Fibroblast of lung (primary cell): ENCODE data around the gene ASIC1. TPM values are rescaled to one million over a fixed set of nuclear protein-coding genes. Genes with fewer than 3 reads are reported as not detected.

Experiments used
- DNase-seq, 2 donors: peaks; one replicate each; pipeline versions ENCODE4 v3.0.0 to v3.0.0-alpha.2; 2010; ENCODE audit warnings: low read depth in 2 of 2
- H2AFZ ChIP-seq: 2 replicates; pipeline ENCODE4 v1.5.1; 2012; ENCODE audit warnings: low read length, control low read depth, inconsistent platforms
- H3K27ac ChIP-seq: 2 replicates; pipeline ENCODE4 v1.5.1; 2011; ENCODE audit warnings: low read length, control low read depth; ENCODE audit not compliant: insufficient read depth
- H3K27me3 ChIP-seq: 2 replicates; pipeline ENCODE4 v1.5.1; 2011; ENCODE audit warnings: mild to moderate bottlenecking, low read length; ENCODE audit not compliant: control insufficient read depth, insufficient read depth
- H3K36me3 ChIP-seq: 2 replicates; pipeline ENCODE4 v1.5.1; 2011; ENCODE audit warnings: low read length; ENCODE audit not compliant: control insufficient read depth, insufficient read depth
- H3K4me1 ChIP-seq: 2 replicates; pipeline ENCODE4 v1.5.1; 2011; ENCODE audit warnings: low read length; ENCODE audit not compliant: control insufficient read depth, insufficient read depth; ENCODE audit errors: extremely low read depth
- H3K4me2 ChIP-seq: 2 replicates; pipeline ENCODE4 v1.5.1; 2011; ENCODE audit warnings: low read length, control low read depth; ENCODE audit not compliant: insufficient read depth; ENCODE audit errors: extremely low read depth
- H3K4me3 ChIP-seq, 4 experiments: fragments of 200-600 bp in 1 of 4; sonication (generic) in 1 of 4; replicated peaks in 1 of 4; 2 replicates each; pipeline ENCODE4 v1.5.1; 2011 to 2016; ENCODE audit warnings: low read length in 4 of 4, low read depth in 3 of 4, mild to moderate bottlenecking in 3 of 4, control low read depth in 2 of 4, inconsistent platforms in 1 of 4, mixed read lengths in 1 of 4; ENCODE audit not compliant: insufficient read depth in 1 of 4; ENCODE audit errors: control extremely low read depth in 1 of 4
- H3K79me2 ChIP-seq: 2 replicates; pipeline ENCODE4 v1.5.1; 2012; ENCODE audit warnings: mild to moderate bottlenecking, low read length, inconsistent platforms; ENCODE audit not compliant: control insufficient read depth, insufficient read depth
- H3K9ac ChIP-seq: 2 replicates; pipeline ENCODE4 v1.5.1; 2011; ENCODE audit warnings: mild to moderate bottlenecking, low read length, control low read depth; ENCODE audit not compliant: insufficient read depth
- H3K9me3 ChIP-seq: 2 replicates; pipeline ENCODE4 v1.5.1; 2012; ENCODE audit warnings: low read depth, low read length; ENCODE audit not compliant: control insufficient read depth, insufficient read depth
- H4K20me1 ChIP-seq: 2 replicates; pipeline ENCODE4 v1.5.1; 2011; ENCODE audit warnings: low read length; ENCODE audit not compliant: control insufficient read depth, insufficient read depth; ENCODE audit errors: extremely low read depth
- EZH2 ChIP-seq: IDR thresholded peaks from 2 replicates; pipeline ENCODE4 v1.5.1; 2012; ENCODE audit warnings: low read length, control low read depth, mild to moderate bottlenecking; ENCODE audit errors: missing control alignments
- polyA plus RNA-seq, 2 donors: library from polyadenylated mRNA; depleted of rRNA in 1 of 2; stranded (reverse) in 1 of 2; unstranded in 1 of 2; fragments of >200 nt; gene quantifications; 2 replicates each; pipeline ENCODE4 v1.2.1, GENCODE V29; 2011 to 2012; ENCODE audit warnings: missing spikeins in 1 of 2
- total RNA-seq: library from RNA; depleted of rRNA; stranded (reverse); fragments of >200 nt; gene quantifications from 2 replicates; pipeline ENCODE4 v1.2.1, GENCODE V29; 2014
- TF ChIP-seq, protein P1 (sequence below), 2 donors: IDR thresholded peaks in 1 of 2; conservative IDR thresholded peaks in 1 of 2; 1 replicate in 1 of 2; 2 replicates in 1 of 2; pipeline ENCODE4 v1.5.1; 2011 to 2012; ENCODE audit warnings: low read length in 2 of 2, control low read depth in 1 of 2, inconsistent platforms in 1 of 2, low read depth in 1 of 2, mild to moderate bottlenecking in 1 of 2

ASIC1 gene
- total and polyA plus RNA-seq, 2 donors (not counting 1 experiment from before 2014, with no cell fraction given) = 1.7 to 3.9 TPM

GRCh38 chr12:50032515-50032853 is 24.9 kb upstream of the ASIC1 start:
- Histone ChIP-seq H3K79me2 (no peaks in the 10 kb centered on the region), H3K9ac (no peak overlapping the region), H3K27ac (no peak overlapping the region), H3K27me3 (peaks cover 7% of the 10 kb centered on the region), H3K36me3 (no peaks in the 10 kb centered on the region), H3K4me2 (peak overlapping the region; percentile 59), H3K4me3 (no peak overlapping the region), H3K4me1 (no peaks in the 10 kb centered on the region), H2AFZ (no peak overlapping the region), H4K20me1 (no peaks in the 10 kb centered on the region), H3K9me3 (no peaks in the 10 kb centered on the region)
- no peak for DNase-seq
- TF ChIP-seq EZH2 = no peak
- TF ChIP-seq, protein P1, sequence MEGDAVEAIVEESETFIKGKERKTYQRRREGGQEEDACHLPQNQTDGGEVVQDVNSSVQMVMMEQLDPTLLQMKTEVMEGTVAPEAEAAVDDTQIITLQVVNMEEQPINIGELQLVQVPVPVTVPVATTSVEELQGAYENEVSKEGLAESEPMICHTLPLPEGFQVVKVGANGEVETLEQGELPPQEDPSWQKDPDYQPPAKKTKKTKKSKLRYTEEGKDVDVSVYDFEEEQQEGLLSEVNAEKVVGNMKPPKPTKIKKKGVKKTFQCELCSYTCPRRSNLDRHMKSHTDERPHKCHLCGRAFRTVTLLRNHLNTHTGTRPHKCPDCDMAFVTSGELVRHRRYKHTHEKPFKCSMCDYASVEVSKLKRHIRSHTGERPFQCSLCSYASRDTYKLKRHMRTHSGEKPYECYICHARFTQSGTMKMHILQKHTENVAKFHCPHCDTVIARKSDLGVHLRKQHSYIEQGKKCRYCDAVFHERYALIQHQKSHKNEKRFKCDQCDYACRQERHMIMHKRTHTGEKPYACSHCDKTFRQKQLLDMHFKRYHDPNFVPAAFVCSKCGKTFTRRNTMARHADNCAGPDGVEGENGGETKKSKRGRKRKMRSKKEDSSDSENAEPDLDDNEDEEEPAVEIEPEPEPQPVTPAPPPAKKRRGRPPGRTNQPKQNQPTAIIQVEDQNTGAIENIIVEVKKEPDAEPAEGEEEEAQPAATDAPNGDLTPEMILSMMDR (conservative IDR thresholded peaks at IDR 0.05 in 1 of 2, IDR thresholded peaks at IDR 0.05 in 1 of 2; ENCODE audit: low read depth in 1 of 2, low read length in 2 of 2) = no peak

DNA sequence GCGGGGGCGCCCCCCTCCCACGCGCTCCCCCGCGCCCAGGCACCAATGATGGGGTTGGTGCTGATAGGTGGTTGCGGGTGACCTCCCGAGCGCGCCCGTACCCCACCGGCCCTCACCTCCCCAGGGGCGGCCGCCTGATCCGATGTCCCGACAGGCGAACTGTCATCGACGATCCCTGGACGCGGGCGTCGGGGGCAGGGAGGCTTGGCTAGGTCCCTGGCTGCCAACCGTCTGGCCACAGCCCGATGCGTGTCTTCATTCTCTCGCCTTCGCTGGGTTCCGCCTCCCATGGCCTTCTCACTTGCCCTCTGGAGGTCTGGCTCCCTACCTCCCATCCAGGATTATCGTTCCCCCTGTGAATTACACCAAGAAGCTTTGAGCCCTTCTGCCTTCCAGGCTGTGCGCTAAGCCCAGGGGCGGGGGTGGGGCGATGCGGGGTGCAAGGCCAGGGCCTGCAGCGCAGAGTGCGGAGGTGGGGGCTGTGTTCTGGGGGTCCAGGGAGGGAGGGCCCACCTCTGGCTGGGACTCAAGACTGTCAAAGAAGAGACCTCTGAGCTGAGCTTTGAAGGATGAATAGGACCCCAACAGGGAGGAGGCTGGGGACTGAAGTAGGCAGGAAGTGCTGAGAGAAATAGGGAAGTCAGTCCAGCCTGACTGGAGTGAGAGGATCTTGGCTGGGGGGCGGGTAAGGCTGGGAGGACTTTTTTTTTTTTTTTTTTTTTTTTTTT is 24.4 kb upstream of the ASIC1 start:
- peaks cover 7% of the 10 kb centered on the region for H3K27me3 ChIP-seq
- no peaks in the 10 kb centered on the region for H3K79me2 ChIP-seq
- TF ChIP-seq, protein P1 (conservative IDR thresholded peaks at IDR 0.05 in 1 of 2, IDR thresholded peaks at IDR 0.05 in 1 of 2; ENCODE audit: low read depth in 1 of 2, low read length in 2 of 2) = no peak
- no peak for TF ChIP-seq EZH2
- no peaks in the 10 kb centered on the region for H4K20me1 ChIP-seq
- no peak overlapping the region for H3K27ac ChIP-seq
- H3K4me3 ChIP-seq = no peak overlapping the region
- no peak overlapping the region for H3K9ac ChIP-seq
- H3K36me3 ChIP-seq = no peaks in the 10 kb centered on the region
- H3K9me3 ChIP-seq = no peaks in the 10 kb centered on the region
- peak overlapping the region; percentile 59 for H3K4me2 ChIP-seq
- H2AFZ ChIP-seq = peak overlapping the region; percentile 48
- H3K4me1 ChIP-seq = no peaks in the 10 kb centered on the region
- DNase-seq = no peak

DNA sequence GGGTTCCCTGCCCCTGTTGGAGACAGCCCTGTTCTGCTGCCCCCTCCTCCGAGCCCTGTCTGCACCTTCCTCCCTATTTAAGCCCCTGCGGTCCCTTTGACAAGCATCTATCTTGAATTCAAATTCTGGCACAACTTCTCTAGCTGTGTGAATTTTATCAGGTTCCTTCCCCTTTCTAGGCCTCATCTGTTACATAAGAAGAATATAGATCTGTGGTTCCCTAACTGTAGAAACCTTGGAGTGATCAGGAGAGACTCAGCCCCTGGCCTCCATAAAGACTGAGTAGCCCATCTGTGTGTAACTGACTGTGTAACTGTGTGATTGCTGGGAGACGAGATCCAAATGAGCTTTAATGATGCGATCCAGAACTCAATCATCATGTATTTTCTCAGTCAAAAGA is 19.1 kb upstream of the ASIC1 start:
- Histone ChIP-seq H3K27ac (no peak overlapping the region), H3K36me3 (no peaks in the 10 kb centered on the region), H3K79me2 (no peaks in the 10 kb centered on the region), H3K27me3 (peaks cover 3% of the 10 kb centered on the region), H3K4me2 (no peak overlapping the region), H4K20me1 (no peaks in the 10 kb centered on the region), H3K9me3 (no peaks in the 10 kb centered on the region), H2AFZ (no peak overlapping the region), H3K9ac (no peak overlapping the region), H3K4me3 (no peak overlapping the region), H3K4me1 (no peaks in the 10 kb centered on the region)
- DNase-seq = no peak
- no peak for TF ChIP-seq EZH2
- TF ChIP-seq, protein P1 (conservative IDR thresholded peaks at IDR 0.05 in 1 of 2, IDR thresholded peaks at IDR 0.05 in 1 of 2; ENCODE audit: low read depth in 1 of 2, low read length in 2 of 2) = no peak
